Measurements from ENCODE around the gene PRKAR2B. TPM values are rescaled to one million over a fixed set of nuclear protein-coding genes. Genes with fewer than 3 reads are reported as not detected.
A peak's percentile ranks its signal among the peaks of the same experiment; 100 is the strongest.

PRKAR2B gene
- 11.5 TPM for total RNA-seq

- peak within 1 kb of the TSS; percentile 44 to 70 (median 58) for H3K9ac ChIP-seq (ENCODE audit: low read depth in 1 of 3, low read length in 3 of 3)
- no peaks in the 10 kb centered on the region for H3K36me3 ChIP-seq (ENCODE audit: control insufficient read depth in 3 of 3, insufficient read depth in 3 of 3, low read length in 3 of 3)
- no peaks in the 10 kb centered on the region for H3K9me3 ChIP-seq (ENCODE audit: control insufficient read depth in 3 of 3, low read length in 3 of 3)
- H3K27me3 ChIP-seq (ENCODE audit: control insufficient read depth in 3 of 3, insufficient read depth in 3 of 3, low read length in 3 of 3), result no peaks in the 10 kb centered on the region
- peaks cover 6 to 18% (median 9%) of the 10 kb centered on the region in 3 donors for H3K4me1 ChIP-seq (ENCODE audit: control insufficient read depth in 3 of 3, insufficient read depth in 3 of 3, low read length in 3 of 3)
- peak within 1 kb of the TSS; percentile 25 for H3K27ac ChIP-seq (ENCODE audit: low read depth, low read length)
- H3K4me3 ChIP-seq (ENCODE audit: low read length in 3 of 3), result peak within 1 kb of the TSS; percentile 68 to 81 (median 75)
These were observed at the start of gene PRKAR2B for GRCh38 chr7:107044347-107045194. TSS of gene PRKAR2B (plus strand) at chr7:107044705. CDS start at chr7:107044908, 203 bp downstream.

- no peak overlapping the region for H3K4me3 ChIP-seq (ENCODE audit: low read length in 3 of 3)
- H3K4me1 ChIP-seq (ENCODE audit: control insufficient read depth in 3 of 3, insufficient read depth in 3 of 3, low read length in 3 of 3), result no peaks in the 10 kb centered on the region
- H3K27ac ChIP-seq (ENCODE audit: low read depth, low read length), result no peak overlapping the region
- no peaks in the 10 kb centered on the region for H3K27me3 ChIP-seq (ENCODE audit: control insufficient read depth in 3 of 3, insufficient read depth in 3 of 3, low read length in 3 of 3)
- H3K9me3 ChIP-seq (ENCODE audit: control insufficient read depth in 3 of 3, low read length in 3 of 3), result no peaks in the 10 kb centered on the region
- H3K9ac ChIP-seq (ENCODE audit: low read depth in 1 of 3, low read length in 3 of 3), result no peak overlapping the region
- no peaks in the 10 kb centered on the region for H3K36me3 ChIP-seq (ENCODE audit: control insufficient read depth in 3 of 3, insufficient read depth in 3 of 3, low read length in 3 of 3)
These were observed 49.7 kb upstream of the PRKAR2B start for GRCh38 chr7:106994833-106995232.

DNA sequence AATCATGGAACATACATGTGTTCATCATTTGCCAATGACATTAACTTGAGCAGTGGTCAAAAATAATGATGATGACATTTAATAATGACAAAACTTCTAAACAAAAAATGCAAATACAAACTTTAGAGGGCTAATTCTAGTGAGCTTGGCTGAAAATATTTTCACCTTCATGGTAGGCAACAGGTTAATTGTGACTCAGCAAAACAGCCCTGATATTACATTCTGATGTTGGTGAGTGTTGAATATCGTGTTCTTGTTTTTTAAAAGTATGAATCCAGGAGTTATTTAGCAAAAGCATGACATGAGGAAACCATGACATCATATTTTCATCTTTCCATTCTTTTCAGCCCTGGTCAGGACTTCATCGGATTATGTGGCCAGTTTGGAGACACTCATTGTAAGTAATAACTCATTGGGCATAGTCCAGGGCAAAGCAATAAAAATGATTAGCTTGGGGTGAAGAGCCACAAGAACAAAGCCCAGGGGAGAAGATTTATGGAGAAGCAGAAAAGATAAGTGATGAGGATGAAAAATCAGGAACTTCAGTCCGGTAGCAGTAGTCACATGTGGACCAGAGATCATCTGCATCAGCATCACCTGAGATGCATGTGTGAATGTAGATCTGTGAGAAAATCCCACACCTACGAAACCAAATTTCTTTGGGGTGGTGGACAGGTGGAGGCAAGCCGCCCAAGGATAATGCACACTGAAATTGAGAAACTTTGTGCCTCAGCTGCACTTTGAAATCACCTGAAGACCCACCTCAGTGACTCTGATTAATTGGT, 46.8 kb upstream of the PRKAR2B start:
- Histone ChIP-seq H3K9me3 (ENCODE audit: control insufficient read depth in 3 of 3, low read length in 3 of 3) (no peaks in the 10 kb centered on the region), H3K4me1 (ENCODE audit: control insufficient read depth in 3 of 3, insufficient read depth in 3 of 3, low read length in 3 of 3) (no peaks in the 10 kb centered on the region), H3K4me3 (ENCODE audit: low read length in 3 of 3) (no peak overlapping the region), H3K27me3 (ENCODE audit: control insufficient read depth in 3 of 3, insufficient read depth in 3 of 3, low read length in 3 of 3) (peaks cover 0 to 3% (median 0%) of the 10 kb centered on the region in 3 donors), H3K27ac (ENCODE audit: low read depth, low read length) (no peak overlapping the region), H3K9ac (ENCODE audit: low read depth in 1 of 3, low read length in 3 of 3) (no peak overlapping the region), H3K36me3 (ENCODE audit: control insufficient read depth in 3 of 3, insufficient read depth in 3 of 3, low read length in 3 of 3) (no peaks in the 10 kb centered on the region)

GRCh38 chr7:106999023-106999422, 45.5 kb upstream of the PRKAR2B start:
- H3K9me3 ChIP-seq (ENCODE audit: control insufficient read depth in 3 of 3, low read length in 3 of 3), result no peaks in the 10 kb centered on the region
- H3K27ac ChIP-seq (ENCODE audit: low read depth, low read length), result no peak overlapping the region
- H3K9ac ChIP-seq (ENCODE audit: low read depth in 1 of 3, low read length in 3 of 3), result no peak overlapping the region
- peaks cover 0 to 3% (median 0%) of the 10 kb centered on the region in 3 donors for H3K27me3 ChIP-seq (ENCODE audit: control insufficient read depth in 3 of 3, insufficient read depth in 3 of 3, low read length in 3 of 3)
- no peaks in the 10 kb centered on the region for H3K36me3 ChIP-seq (ENCODE audit: control insufficient read depth in 3 of 3, insufficient read depth in 3 of 3, low read length in 3 of 3)
- no peaks in the 10 kb centered on the region for H3K4me1 ChIP-seq (ENCODE audit: control insufficient read depth in 3 of 3, insufficient read depth in 3 of 3, low read length in 3 of 3)
- H3K4me3 ChIP-seq (ENCODE audit: low read length in 3 of 3), result no peak overlapping the region

DNA sequence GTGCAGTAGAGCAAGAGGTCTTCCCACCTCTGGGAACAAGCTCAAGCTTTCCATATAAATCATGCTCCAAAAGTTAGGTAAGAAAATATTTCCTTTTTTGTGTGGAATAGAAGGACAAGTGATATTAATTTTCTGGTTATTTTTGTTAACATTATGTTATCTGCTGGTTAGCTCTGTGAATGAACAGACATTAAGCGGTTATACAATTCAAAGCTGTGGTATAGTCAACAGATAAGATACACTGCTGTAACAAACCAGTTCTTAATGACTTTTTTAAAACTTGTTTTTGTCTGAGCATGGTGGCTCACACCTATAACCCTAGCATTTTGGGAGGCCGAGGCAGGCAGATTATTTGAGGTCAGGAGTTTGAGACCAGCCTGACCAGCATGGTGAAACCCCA, 43.0 kb upstream of the PRKAR2B start:
- H3K4me1 ChIP-seq (ENCODE audit: control insufficient read depth in 3 of 3, insufficient read depth in 3 of 3, low read length in 3 of 3), result no peaks in the 10 kb centered on the region
- peaks cover 0 to 3% (median 0%) of the 10 kb centered on the region in 3 donors for H3K27me3 ChIP-seq (ENCODE audit: control insufficient read depth in 3 of 3, insufficient read depth in 3 of 3, low read length in 3 of 3)
- no peak overlapping the region for H3K27ac ChIP-seq (ENCODE audit: low read depth, low read length)
- no peak overlapping the region for H3K9ac ChIP-seq (ENCODE audit: low read depth in 1 of 3, low read length in 3 of 3)
- H3K4me3 ChIP-seq (ENCODE audit: low read length in 3 of 3), result no peak overlapping the region
- H3K9me3 ChIP-seq (ENCODE audit: control insufficient read depth in 3 of 3, low read length in 3 of 3), result no peaks in the 10 kb centered on the region
- no peaks in the 10 kb centered on the region for H3K36me3 ChIP-seq (ENCODE audit: control insufficient read depth in 3 of 3, insufficient read depth in 3 of 3, low read length in 3 of 3)

DNA sequence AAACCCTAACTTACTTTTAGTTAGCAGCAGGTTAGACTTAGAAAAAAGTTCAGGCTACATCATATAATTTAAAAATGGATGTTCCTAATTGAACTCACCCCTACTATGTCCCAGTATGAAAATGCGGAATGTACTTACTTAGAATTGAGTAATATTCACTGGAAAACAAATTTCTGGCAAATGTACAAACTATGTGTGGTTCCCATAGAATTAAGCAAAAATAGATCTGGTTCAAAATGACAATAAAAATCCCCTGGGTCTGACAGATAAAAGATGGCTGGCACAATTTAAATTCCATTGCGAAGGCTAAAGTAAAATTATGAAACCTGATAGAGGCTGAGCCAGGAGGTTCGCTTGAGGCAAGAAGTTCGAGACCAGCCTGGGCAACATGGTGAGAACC, 42.4 kb upstream of the PRKAR2B start:
- Histone ChIP-seq H3K4me3 (ENCODE audit: low read length in 3 of 3) (no peak overlapping the region), H3K4me1 (ENCODE audit: control insufficient read depth in 3 of 3, insufficient read depth in 3 of 3, low read length in 3 of 3) (no peaks in the 10 kb centered on the region), H3K9me3 (ENCODE audit: control insufficient read depth in 3 of 3, low read length in 3 of 3) (no peaks in the 10 kb centered on the region), H3K27ac (ENCODE audit: low read depth, low read length) (no peak overlapping the region), H3K27me3 (ENCODE audit: control insufficient read depth in 3 of 3, insufficient read depth in 3 of 3, low read length in 3 of 3) (peaks cover 0 to 3% (median 0%) of the 10 kb centered on the region in 3 donors), H3K9ac (ENCODE audit: low read depth in 1 of 3, low read length in 3 of 3) (no peak overlapping the region), H3K36me3 (ENCODE audit: control insufficient read depth in 3 of 3, insufficient read depth in 3 of 3, low read length in 3 of 3) (no peaks in the 10 kb centered on the region)

DNA sequence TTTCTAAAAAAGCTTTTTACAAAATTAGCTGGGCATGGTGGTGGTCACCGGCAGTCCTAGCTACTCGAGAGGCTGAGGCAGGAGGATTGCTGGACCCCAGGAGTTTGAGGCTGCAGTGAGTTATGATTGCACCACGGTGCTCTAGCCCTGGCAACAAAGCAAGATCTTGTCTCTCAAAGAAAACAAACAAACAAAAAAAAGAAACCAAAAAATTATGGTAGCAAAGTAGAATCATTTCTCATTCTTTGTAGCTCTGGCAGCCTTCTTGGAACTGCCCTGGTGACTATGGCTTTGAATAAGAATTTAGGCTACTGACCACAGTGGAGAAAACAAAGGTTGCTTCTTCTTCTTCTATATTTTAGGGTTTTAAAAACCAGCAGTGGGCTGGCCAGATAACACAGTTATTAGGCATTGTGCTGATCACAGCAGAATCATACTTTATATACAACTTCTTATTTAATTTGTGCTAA, 41.9 kb upstream of the PRKAR2B start:
- Histone ChIP-seq H3K36me3 (ENCODE audit: control insufficient read depth in 3 of 3, insufficient read depth in 3 of 3, low read length in 3 of 3) (no peaks in the 10 kb centered on the region), H3K9me3 (ENCODE audit: control insufficient read depth in 3 of 3, low read length in 3 of 3) (no peaks in the 10 kb centered on the region), H3K27ac (ENCODE audit: low read depth, low read length) (no peak overlapping the region), H3K4me1 (ENCODE audit: control insufficient read depth in 3 of 3, insufficient read depth in 3 of 3, low read length in 3 of 3) (no peaks in the 10 kb centered on the region), H3K9ac (ENCODE audit: low read depth in 1 of 3, low read length in 3 of 3) (no peak overlapping the region), H3K4me3 (ENCODE audit: low read length in 3 of 3) (no peak overlapping the region), H3K27me3 (ENCODE audit: control insufficient read depth in 3 of 3, insufficient read depth in 3 of 3, low read length in 3 of 3) (peaks cover 0 to 3% (median 0%) of the 10 kb centered on the region in 3 donors)

DNA sequence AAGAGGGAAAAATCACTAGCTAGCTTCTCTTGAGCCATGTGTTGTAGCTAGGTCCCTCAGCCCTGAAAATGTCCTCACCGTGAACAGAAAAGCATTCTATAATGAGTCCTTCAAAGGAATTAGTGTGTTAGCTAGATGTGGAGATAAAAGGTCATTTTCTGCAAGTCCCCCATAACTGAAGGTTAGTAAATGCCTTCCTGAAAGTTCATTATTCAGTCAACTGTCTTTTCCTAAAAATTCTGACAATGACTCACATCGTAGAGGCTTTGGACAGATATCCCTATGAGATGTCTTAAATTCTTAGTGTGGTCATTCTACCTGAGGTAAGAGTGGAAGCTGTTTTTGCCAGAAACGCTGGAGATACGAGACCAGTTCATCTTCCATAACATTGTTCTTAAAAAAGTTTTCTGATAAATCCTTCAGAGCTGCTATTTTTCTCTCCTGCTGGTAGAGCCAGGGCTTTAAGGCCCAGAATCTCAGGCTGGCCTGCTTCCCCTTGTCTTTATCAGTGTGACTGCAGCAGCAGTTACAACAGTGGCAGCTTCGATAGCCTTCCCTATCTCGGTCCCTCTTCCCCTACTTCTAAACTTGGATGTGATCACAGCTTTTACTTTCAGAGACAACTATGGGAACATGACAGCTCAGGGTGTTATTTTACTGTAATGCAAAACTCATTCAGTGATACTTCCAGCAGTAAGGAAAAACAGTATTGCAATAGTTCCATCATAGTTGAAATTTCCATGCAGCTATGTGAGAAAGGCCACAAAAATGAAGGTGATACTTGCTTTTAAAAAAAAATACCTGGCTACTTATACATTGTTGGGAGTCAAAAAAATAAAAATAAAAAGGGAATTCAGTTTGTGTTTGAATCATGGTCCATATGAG, 37.3 kb upstream of the PRKAR2B start:
- Histone ChIP-seq H3K9ac (ENCODE audit: low read depth in 1 of 3, low read length in 3 of 3) (no peak overlapping the region), H3K27me3 (ENCODE audit: control insufficient read depth in 3 of 3, insufficient read depth in 3 of 3, low read length in 3 of 3) (peaks cover 0 to 3% (median 0%) of the 10 kb centered on the region in 3 donors), H3K9me3 (ENCODE audit: control insufficient read depth in 3 of 3, low read length in 3 of 3) (no peaks in the 10 kb centered on the region), H3K4me1 (ENCODE audit: control insufficient read depth in 3 of 3, insufficient read depth in 3 of 3, low read length in 3 of 3) (no peaks in the 10 kb centered on the region), H3K36me3 (ENCODE audit: control insufficient read depth in 3 of 3, insufficient read depth in 3 of 3, low read length in 3 of 3) (no peaks in the 10 kb centered on the region), H3K27ac (ENCODE audit: low read depth, low read length) (no peak overlapping the region), H3K4me3 (ENCODE audit: low read length in 3 of 3) (no peak overlapping the region)

DNA sequence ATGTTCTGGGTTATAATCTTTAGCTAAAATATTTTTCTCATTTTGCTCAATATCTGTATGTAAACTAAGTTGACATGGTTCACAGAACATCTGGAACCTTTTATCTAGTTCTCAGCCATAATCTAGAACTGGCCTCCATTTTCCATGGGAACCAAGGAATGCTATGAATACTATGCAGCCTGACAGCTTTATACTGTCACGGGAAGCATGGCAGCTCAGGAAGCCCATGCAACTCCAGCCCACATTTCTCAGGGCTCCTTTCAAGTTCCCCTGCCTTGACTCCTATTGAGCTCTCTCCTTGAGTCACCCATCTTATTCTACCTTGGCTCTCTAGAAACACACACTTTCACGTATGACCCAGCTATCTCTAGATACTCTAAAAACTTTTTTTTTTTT, 36.6 kb upstream of the PRKAR2B start:
- Histone ChIP-seq H3K36me3 (ENCODE audit: control insufficient read depth in 3 of 3, insufficient read depth in 3 of 3, low read length in 3 of 3) (no peaks in the 10 kb centered on the region), H3K9me3 (ENCODE audit: control insufficient read depth in 3 of 3, low read length in 3 of 3) (no peaks in the 10 kb centered on the region), H3K4me1 (ENCODE audit: control insufficient read depth in 3 of 3, insufficient read depth in 3 of 3, low read length in 3 of 3) (no peaks in the 10 kb centered on the region), H3K4me3 (ENCODE audit: low read length in 3 of 3) (no peak overlapping the region), H3K27me3 (ENCODE audit: control insufficient read depth in 3 of 3, insufficient read depth in 3 of 3, low read length in 3 of 3) (no peaks in the 10 kb centered on the region), H3K9ac (ENCODE audit: low read depth in 1 of 3, low read length in 3 of 3) (no peak overlapping the region), H3K27ac (ENCODE audit: low read depth, low read length) (no peak overlapping the region)
